HUES64 (cell line): ENCODE results near the gene MYO1E.
"Not testable (repeated sequence)": the region's sequence is repeated elsewhere in the genome, so short reads cannot be mapped to it uniquely, and the experiment has no call there.

ENCODE experiments used
- H3K27ac ChIP-seq: 2 replicates; pipeline ENCODE4 v1.7.0; 2013; ENCODE audit warnings: low read depth, low read length, inconsistent platforms
- H3K27me3 ChIP-seq: 2 replicates; pipeline ENCODE4 v1.6.1; 2013; ENCODE audit warnings: mild to moderate bottlenecking, low read length; ENCODE audit not compliant: insufficient read depth
- H3K36me3 ChIP-seq: 2 replicates; pipeline ENCODE4 v1.6.1; 2013; ENCODE audit warnings: mild to moderate bottlenecking, low read length; ENCODE audit not compliant: insufficient read depth
- H3K4me1 ChIP-seq: 2 replicates; pipeline ENCODE4 v1.6.1; 2013; ENCODE audit warnings: mild to moderate bottlenecking, low read length, moderate library complexity; ENCODE audit not compliant: insufficient read depth
- H3K4me3 ChIP-seq: 2 replicates; pipeline ENCODE4 v1.5.1; 2013; ENCODE audit warnings: mild to moderate bottlenecking, low read length, moderate library complexity
- H3K9ac ChIP-seq: 2 replicates; pipeline ENCODE4 v1.6.1; 2013; ENCODE audit warnings: mild to moderate bottlenecking, low read depth, low read length
- H3K9me3 ChIP-seq: 2 replicates; pipeline ENCODE4 v1.6.1; 2013; ENCODE audit warnings: low read depth, low read length; ENCODE audit not compliant: insufficient read depth
- WGBS: fragments of 150-250, 120-280 bp; methylation state at CpG from one replicate; pipeline ENCODE4 v1.1.7; 2013; ENCODE audit warnings: missing lambda C conversion rate; 5-methylcytosine and 5-hydroxymethylcytosine counted together

Gene MYO1E

DNA sequence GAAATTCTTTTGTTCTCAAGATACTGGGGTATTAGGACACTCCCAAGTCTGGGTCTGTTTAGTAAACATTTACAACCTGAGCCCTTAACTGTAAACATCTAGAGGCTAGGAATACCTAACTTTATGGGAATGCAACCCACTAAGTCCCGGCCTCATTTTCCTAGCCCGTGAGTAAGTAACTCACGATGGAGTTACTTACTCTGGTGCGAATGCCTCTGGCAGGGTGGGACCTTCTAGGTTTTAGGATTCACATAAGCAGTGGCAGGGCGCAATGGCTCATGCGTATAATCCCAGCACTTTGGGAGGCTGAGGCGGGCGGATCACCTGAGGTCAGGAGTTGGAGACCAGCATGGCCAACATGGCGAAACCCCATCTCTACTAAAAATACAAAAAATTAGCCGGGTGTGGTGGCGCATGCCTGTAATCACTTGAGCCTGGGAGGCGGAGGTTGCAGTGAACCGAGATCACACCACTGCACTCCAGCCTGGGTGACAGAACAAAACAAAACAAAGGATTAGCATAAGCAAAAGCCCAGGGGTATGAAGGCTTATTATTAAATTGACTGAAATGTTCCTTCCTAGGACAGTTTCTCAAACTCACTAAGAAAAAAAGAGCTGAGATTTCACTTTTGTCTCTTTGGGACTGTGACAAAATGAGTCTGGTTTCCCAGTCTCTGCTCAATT is 14.7 kb upstream of the MYO1E start:
- H3K27ac ChIP-seq, H3K9ac ChIP-seq, H3K27me3 ChIP-seq, H3K4me3 ChIP-seq, H3K36me3 ChIP-seq, H3K9me3 ChIP-seq, H3K4me1 ChIP-seq: not testable (repeated sequence)
- WGBS: 92% methylated on average over 13 of the region's 13 CpGs

DNA sequence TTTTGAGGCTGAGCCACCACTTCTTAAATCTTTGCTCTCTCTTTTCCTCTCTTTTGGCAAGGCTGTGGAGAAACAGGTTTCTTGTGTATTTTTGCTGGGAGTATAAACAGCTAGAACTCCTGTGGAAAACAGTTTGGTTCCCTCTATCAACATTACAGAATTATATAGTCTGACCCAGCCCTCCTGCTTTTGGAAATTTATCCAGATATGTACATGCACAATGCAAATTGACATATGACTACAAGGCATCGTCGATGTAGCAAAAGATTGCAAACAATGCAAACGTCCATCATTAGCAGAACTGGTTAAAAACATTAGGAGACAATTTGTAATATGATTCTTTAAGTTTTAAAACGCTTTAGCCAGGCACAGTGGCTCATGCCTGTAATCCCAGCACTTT is 12.5 kb upstream of the MYO1E start:
- Histone ChIP-seq H3K27ac (no peak overlapping the region), H3K9ac (no peak overlapping the region), H3K4me3 (no peak overlapping the region), H3K4me1 (0 out of 2 replicates have a peak, but pooled peaks cover 3% of the 10 kb centered on the region), H3K9me3 (no peaks in the 10 kb centered on the region), H3K27me3 (no peaks in the 10 kb centered on the region), H3K36me3 (peaks cover 13% of the 10 kb centered on the region; the same call in 1 of the 2 replicates)
- WGBS: 90% methylated on average over 4 of the region's 4 CpGs

DNA sequence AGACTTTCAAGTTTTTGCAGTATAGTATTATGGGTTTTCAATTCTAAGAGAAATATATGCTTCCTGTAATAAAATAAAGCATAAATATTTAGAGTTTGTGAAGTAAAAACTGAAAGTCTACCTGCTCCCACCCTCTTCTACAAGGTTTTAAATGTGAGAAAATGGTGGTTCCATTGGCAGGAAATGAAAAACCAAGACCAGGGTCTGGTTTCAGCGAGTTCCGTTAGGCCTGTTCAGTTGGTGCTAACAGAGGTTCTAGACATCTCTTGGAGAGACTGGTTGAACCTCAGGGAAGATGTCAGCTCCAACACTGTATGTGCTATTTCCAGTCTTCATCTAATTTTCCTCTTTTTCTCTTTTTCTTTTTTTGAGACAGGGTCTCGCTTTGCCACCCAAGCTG is 11.8 kb upstream of the MYO1E start:
- Histone ChIP-seq H3K9ac (no peak overlapping the region), H3K27me3 (no peaks in the 10 kb centered on the region), H3K27ac (no peak overlapping the region), H3K4me3 (no peak overlapping the region), H3K4me1 (0 out of 2 replicates have a peak, but pooled peaks cover 3% of the 10 kb centered on the region), H3K36me3 (peaks cover 13% of the 10 kb centered on the region; the same call in 1 of the 2 replicates), H3K9me3 (no peaks in the 10 kb centered on the region)
- 92% methylated on average over 3 of the region's 3 CpGs for WGBS

DNA sequence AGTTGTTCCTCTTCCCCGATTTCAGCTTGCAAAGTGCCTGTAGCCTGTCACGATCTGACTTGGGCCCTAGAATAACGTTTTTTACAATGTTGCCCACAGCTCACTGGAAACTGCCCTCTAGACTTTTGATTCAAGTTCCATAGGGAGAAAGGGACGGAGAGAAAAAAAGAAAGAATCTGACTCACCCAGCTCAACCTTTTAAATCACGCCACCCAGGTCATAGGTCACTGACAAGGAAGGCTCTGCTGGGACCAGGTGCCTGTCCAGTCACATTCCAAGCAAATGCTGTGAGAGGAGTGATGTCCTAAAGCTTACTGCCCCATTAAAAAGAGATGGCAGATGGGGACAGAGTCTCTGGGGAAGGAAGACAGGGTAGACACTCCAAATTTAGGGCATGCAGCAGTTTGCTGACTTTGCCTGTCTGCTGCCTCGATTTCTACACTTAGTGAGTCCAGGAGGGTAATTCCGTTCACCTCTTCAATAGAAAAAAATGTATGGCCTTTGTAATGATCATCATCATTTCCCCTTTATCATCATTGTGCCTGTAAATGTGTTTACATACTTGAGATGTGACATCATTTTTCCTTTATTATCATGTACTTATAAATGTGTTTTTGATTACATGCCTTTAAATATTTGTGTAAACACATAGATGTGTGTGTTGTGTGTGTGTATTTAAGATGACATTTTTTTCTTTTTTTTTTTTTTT is 8.4 kb upstream of the MYO1E start:
- no peaks in the 10 kb centered on the region for H3K27me3 ChIP-seq
- WGBS: 79% methylated on average over 7 of the region's 7 CpGs
- peaks cover 13% of the 10 kb centered on the region; the same call in 1 of the 2 replicates for H3K36me3 ChIP-seq
- no peak overlapping the region for H3K27ac ChIP-seq
- 0 out of 2 replicates have a peak, but pooled peaks cover 3% of the 10 kb centered on the region for H3K4me1 ChIP-seq
- no peaks in the 10 kb centered on the region for H3K9me3 ChIP-seq
- no peak overlapping the region for H3K4me3 ChIP-seq
- no peak overlapping the region for H3K9ac ChIP-seq

DNA sequence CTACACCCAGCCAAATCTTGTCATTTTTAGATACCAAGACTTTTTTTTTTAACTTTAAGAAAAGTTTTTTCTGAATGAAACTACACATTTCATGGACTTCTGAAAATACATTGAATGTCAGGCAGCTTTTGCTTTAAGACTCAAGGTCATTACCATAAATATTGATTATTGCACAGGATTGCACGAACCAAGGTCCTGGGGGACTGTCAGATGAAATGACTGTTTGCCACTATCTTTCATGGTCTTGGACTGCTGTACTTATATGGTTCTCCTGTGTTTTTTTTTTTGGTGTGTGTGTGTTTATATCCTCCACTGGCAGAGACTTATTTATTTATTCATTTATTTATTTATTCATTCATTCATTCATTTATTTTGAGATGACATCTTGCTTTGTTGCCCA is 6.9 kb upstream of the MYO1E start:
- H3K9me3 ChIP-seq: no peaks in the 10 kb centered on the region
- H3K27me3 ChIP-seq: no peaks in the 10 kb centered on the region
- WGBS: 100% methylated on average over 1 of the region's 1 CpG
- H3K4me1 ChIP-seq: 0 out of 2 replicates have a peak, but pooled peaks cover 3% of the 10 kb centered on the region
- no peak overlapping the region for H3K4me3 ChIP-seq
- peaks cover 13% of the 10 kb centered on the region; the same call in 1 of the 2 replicates for H3K36me3 ChIP-seq
- H3K27ac ChIP-seq: no peak overlapping the region
- no peak overlapping the region for H3K9ac ChIP-seq

DNA sequence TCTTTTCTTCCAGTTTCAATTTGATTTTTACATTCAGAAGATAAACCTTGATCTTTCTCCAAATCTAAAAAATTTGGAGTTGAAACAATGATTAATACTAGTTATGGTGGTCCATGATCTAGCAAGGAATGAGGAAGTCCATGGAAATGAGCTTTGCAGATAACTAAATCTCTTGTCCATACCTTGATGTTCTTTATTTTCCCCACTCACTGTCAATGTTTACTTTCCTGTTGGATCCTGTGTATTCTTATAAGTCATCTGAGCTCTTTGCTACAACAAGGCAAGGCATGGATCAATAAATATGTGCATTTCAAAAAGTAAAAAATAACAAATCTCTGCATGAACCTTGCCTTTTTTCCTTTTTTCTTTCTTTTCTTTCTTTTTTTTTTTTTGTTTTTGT is 6.2 kb upstream of the MYO1E start:
- Histone ChIP-seq H3K9me3 (no peaks in the 10 kb centered on the region), H3K4me1 (0 out of 2 replicates have a peak, but pooled peaks cover 3% of the 10 kb centered on the region), H3K27ac (no peak overlapping the region), H3K9ac (no peak overlapping the region), H3K36me3 (peaks cover 13% of the 10 kb centered on the region; the same call in 1 of the 2 replicates), H3K27me3 (no peaks in the 10 kb centered on the region), H3K4me3 (no peak overlapping the region)

DNA sequence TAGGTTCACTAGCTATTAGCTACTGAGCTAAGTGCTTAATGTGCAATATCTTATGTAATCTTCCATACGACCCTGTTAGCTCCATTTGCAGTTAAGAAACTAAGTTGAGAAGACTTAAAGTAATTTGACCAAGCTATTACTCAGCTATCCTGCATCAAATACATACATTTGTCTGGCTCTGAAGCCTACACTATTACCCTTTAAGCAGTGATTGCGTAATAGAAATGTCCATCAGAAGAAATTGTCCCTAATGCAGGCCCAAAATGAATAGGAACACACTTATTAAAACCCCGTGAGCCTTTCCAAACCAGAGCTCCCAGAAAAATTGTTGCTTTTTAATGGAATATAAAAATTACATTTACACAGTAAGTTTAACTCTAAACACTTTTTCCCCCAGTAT is 5.3 kb upstream of the MYO1E start:
- Histone ChIP-seq H3K27me3 (no peaks in the 10 kb centered on the region), H3K4me1 (0 out of 2 replicates have a peak, but pooled peaks cover 3% of the 10 kb centered on the region), H3K9me3 (no peaks in the 10 kb centered on the region), H3K9ac (no peak overlapping the region), H3K27ac (no peak overlapping the region), H3K36me3 (peaks cover 13% of the 10 kb centered on the region; the same call in 1 of the 2 replicates), H3K4me3 (no peak overlapping the region)
- WGBS: 98% methylated on average over 3 of the region's 3 CpGs

DNA sequence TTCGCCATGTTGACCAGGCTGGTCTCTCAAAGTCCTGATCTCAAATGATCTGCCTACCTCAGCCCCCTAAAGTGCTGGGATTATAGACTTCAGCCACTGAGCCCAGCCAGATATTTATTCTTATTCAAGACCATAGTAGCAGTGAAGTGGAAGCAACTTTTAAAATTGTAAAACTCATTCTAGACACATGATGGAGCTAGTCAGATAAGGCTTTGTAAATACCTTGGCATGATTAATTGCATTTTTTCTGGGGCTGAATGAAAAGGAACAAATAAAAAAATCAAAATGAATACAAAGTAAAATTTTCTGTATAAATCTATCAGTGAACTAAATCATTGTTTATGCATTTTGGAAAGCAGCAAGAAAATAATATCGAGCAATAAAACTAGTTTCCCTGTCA is 4.1 kb upstream of the MYO1E start:
- Histone ChIP-seq H3K27ac (no peak overlapping the region), H3K27me3 (no peaks in the 10 kb centered on the region), H3K4me3 (no peak overlapping the region), H3K9me3 (no peaks in the 10 kb centered on the region), H3K4me1 (0 out of 2 replicates have a peak, but pooled peaks cover 3% of the 10 kb centered on the region), H3K9ac (no peak overlapping the region), H3K36me3 (peaks cover under 1% of the 10 kb centered on the region; the same call in 1 of the 2 replicates)
- WGBS: 100% methylated on average over 2 of the region's 2 CpGs

DNA sequence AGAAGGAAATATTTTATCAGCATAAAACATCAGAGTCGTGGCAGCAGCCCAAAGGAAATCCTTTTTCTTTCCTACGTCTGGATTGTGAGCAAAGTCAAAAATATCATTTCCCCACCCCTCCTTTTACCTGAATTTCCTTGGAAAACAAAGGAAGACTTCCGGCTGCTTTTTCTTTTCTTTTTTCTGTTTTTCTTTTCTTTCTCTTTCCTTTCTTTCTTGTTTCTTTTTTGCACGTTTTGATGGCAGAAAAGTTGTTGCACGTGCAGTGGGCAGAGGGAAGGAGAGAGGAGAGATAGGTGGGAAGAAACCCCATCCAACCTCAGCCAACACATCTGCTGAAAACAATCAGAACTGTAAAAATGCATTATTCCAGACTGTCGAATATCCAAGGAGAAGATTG is 544 bp upstream of the MYO1E start:
- no peaks in the 10 kb centered on the region for H3K36me3 ChIP-seq
- H3K27me3 ChIP-seq: peaks cover 7% of the 10 kb centered on the region
- 13% methylated on average over 4 of the region's 6 CpGs for WGBS
- H3K4me1 ChIP-seq: peaks cover 10% of the 10 kb centered on the region
- no peaks in the 10 kb centered on the region for H3K9me3 ChIP-seq
- H3K4me3 ChIP-seq: peak overlapping the region; percentile 79
- peak overlapping the region; percentile 94 for H3K27ac ChIP-seq
- peak overlapping the region; percentile 86 for H3K9ac ChIP-seq

DNA sequence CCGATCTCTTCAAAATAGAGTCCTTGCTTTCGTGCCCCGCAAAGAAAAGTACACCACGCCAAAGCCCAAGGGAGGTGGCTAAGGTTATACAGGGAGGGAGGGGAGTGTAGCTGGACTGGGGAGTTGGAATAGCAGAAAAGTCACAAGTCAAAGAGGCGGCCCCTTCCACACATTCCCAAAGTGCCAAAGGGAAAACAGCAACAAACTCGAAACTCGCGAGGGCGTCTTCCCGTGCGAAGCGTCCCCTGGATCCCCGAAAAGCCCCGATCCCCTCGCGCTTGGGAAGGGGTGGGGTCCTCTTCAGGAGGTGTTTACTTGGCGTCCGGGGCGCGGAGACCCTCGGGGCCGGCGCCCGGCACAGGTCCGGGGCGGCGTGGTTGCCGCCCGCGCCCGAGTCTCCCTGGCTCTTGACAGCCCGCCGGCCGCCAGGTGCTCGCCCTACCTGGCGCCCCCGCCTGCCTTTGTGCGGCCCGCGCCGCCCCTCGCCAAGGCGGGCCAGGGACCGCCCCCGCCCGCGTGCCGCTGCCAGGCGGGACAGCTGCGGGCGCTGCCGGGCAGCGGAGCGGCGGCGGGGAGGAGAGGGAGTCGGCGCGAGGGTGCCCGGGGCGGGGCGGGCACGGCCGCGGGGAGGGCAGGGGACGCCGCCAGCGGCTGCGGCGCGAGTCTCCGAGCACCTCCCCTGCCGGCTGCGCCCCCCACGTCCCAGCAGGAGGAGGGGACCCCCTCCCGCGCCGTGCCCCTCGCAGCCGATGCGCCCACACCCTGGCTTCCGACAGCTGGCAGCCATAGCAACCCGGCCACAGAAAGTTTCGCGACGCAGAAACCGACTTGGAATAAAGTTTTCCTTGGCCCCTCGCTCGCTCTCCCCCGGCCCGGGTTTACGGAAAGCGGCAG is 966 bp downstream of the MYO1E start:
- peak overlapping the region; percentile 79 for H3K4me3 ChIP-seq
- H3K27me3 ChIP-seq: peaks cover 7% of the 10 kb centered on the region
- peaks cover 18% of the 10 kb centered on the region for H3K4me1 ChIP-seq
- H3K9me3 ChIP-seq: no peaks in the 10 kb centered on the region
- H3K9ac ChIP-seq: peak overlapping the region; percentile 86
- WGBS: under 1% methylated on average over 93 of the region's 93 CpGs
- no peaks in the 10 kb centered on the region for H3K36me3 ChIP-seq
- peak overlapping the region; percentile 94 for H3K27ac ChIP-seq

DNA sequence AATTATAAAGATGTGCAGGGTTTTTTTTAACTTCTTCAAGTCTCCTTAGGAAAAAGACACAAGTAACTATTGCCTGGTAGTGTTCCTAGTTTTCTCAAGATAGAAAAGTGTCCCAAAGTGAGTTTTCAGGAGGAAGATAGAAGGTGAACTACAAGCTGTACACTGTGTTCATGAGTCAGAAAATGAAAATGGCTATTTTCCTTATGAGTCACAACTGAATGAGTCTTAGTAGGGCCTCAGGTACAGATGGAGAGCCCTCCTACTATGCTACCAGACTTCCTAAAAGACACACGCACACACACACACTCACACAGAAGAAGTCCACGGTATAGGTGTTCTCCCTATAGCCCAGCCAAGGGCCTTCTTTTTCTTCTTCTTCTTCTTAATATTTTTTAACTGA is 3.1 kb downstream of the MYO1E start:
- no peak overlapping the region for H3K4me3 ChIP-seq
- no peaks in the 10 kb centered on the region for H3K36me3 ChIP-seq
- H3K27me3 ChIP-seq: peaks cover 7% of the 10 kb centered on the region
- H3K4me1 ChIP-seq: peaks cover 18% of the 10 kb centered on the region
- H3K9me3 ChIP-seq: no peaks in the 10 kb centered on the region
- no peak overlapping the region for H3K27ac ChIP-seq
- 90% methylated on average over 2 of the region's 2 CpGs for WGBS
- H3K9ac ChIP-seq: no peak overlapping the region
